Measurements from ENCODE around the gene AJM1.
A peak's percentile ranks its signal among the peaks of the same experiment; 100 is the strongest.

AJM1 gene

DNA sequence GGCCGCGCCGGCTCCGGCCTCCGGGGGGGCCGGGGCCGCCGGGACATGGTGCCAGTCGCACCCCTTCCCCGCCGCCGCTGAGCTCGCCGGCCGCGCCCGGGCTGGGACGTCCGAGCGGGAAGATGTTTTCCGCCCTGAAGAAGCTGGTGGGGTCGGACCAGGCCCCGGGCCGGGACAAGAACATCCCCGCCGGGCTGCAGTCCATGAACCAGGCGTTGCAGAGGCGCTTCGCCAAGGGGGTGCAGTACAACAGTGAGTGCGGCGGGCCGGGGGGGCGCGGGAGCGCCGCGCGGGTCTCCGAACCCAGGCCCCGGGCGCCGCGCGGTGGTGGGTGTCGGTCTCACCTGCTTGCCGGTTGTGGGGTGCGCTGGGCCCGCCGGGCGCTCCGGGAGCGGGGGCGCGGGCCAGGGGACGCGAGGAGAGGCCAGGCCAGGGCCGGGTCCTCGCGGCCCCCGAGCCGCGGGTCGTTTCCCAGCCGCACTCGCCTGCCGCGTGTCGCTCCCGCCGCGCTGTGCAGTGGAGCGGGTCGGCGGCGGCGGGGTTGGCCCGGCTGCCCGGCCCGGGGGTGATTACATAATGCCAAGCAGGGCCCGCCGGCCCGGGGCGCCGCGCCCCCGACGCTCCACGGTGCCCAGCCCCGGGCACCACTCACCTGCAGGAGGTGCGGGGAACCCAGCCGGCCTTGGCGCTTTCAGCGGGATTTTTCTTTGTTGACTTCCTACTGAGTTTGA is 34.0 kb upstream of the AJM1 start:
- CTCF ChIA-PET, result interaction anchor here (0.6 to 3.4 kb wide), 4 partner anchors 16 to 35 kb away, joined by 3 to 16 read pairs (median 3); partner anchors contain the start of gene TMEM141
- POLR2A ChIA-PET (ENCODE audit: low non-redundant PET), result interaction anchor here (0.6 kb wide), 1 partner anchor 10 kb away, joined by 8 read pairs; no protein-coding TSS in a partner anchor
- peak; percentile 44 for DNase-seq (ENCODE audit: low spot score)
- H3K27ac ChIP-seq, result peak overlapping the region; percentile 91
- TF ChIP-seq CTCF (conservative IDR thresholded peaks at IDR 0.05; ENCODE audit: low read depth), result no peak

DNA sequence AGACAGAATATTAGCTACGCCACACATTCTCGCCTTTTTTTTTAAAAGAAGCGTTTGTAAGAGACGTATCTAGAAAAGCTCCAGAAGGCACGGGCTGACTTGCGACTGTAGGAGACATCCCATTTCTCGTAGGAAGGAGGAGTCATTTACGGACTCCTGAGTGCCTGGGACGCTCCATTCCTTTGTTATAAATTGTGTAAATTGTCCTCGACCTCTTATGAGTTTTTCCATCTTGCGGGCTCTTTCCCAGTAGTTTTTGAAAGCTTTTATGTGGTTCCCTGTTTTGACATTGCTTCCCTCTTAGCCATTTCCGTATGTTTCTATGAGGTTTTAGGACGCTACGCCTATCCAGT is 33.5 kb upstream of the AJM1 start:
- no peak for TF ChIP-seq CTCF (conservative IDR thresholded peaks at IDR 0.05; ENCODE audit: low read depth)
- no peak for DNase-seq (ENCODE audit: low spot score)
- ChIA-PET POLR2A (ENCODE audit: low non-redundant PET) (no interaction called here), CTCF (interaction anchor here (0.6 to 0.7 kb wide), 3 partner anchors 18 to 28 kb away, joined by 3 to 4 read pairs (median 3); no protein-coding TSS in a partner anchor)
- H3K27ac ChIP-seq, result peak overlapping the region; percentile 91

DNA sequence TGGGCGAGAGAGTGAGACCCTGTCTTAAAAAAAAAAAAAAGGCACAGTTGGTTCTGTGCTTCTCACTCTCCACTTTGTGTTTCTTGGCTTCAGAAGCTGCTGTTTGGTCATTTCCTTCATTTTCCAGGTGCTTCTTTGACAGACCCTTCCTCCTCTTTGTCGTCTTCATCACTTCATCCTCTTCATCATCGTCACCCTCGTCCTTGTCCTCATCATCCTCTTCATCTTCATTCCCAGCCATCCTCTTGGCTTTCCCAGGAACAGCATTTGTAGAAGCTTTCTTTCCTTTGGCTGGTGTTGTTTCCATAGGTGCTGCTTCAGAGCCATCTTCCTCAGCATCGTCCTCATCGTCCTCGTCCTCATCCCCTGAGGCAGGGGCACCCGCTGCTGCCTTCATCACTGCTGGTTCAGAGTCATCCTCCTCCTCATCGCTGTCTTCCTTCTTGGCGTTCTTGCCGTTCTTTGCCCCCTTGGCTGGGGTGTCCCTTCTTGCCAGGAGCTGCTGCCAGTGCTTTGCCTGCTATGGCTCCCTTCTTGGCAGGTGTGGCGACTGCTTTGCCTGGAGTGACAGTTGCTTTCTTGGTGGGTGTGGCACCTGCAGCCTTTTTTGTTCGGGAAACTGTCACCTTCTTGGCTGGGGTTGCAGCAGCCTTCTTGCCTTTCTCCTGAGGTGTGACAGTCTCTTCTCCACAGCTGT is 27.4 kb upstream of the AJM1 start:
- CTCF ChIA-PET, result interaction anchor here (0.6 to 1.1 kb wide), 2 partner anchors 9 to 22 kb away, joined by 3 to 5 read pairs; no protein-coding TSS in a partner anchor
- TF ChIP-seq CTCF (conservative IDR thresholded peaks at IDR 0.05; ENCODE audit: low read depth), result no peak

GRCh38 chr9:136815422-136815782 is 26.9 kb upstream of the AJM1 start:
- TF ChIP-seq CTCF (conservative IDR thresholded peaks at IDR 0.05; ENCODE audit: low read depth), result no peak
- ChIA-PET CTCF (interaction anchor here (1.1 kb wide), 1 partner anchor 9 kb away, joined by 5 read pairs; no protein-coding TSS in a partner anchor), POLR2A (ENCODE audit: low non-redundant PET) (no interaction called here)
- H3K27ac ChIP-seq, result peak overlapping the region; percentile 8; the same call in 1 of the 2 replicates
- no peak for DNase-seq (ENCODE audit: low spot score)

More for the DNA sequence above, 27.4 kb upstream of the AJM1 start:
- H3K27ac ChIP-seq, result peak overlapping the region; percentile 8; the same call in 1 of the 2 replicates
- POLR2A ChIA-PET (ENCODE audit: low non-redundant PET), result no interaction called here
- DNase-seq (ENCODE audit: low spot score), result no peak

GRCh38 chr9:136820971-136821825 is 21.1 kb upstream of the AJM1 start:
- POLR2A ChIA-PET (ENCODE audit: low non-redundant PET), result no interaction called here
- TF ChIP-seq CTCF (conservative IDR thresholded peaks at IDR 0.05; ENCODE audit: low read depth), result no peak
- CTCF ChIA-PET, result no interaction called here
- DNase-seq (ENCODE audit: low spot score), result no peak
- H3K27ac ChIP-seq, result no peak overlapping the region

All from RWPE1 (cell line).